OCI-M2 (cell line): ENCODE results near the gene ATP6V1C2.
A peak's percentile ranks its signal among the peaks of the same experiment; 100 is the strongest.
"Not testable (repeated sequence)": the region's sequence is repeated elsewhere in the genome, so short reads cannot be mapped to it uniquely, and the experiment has no call there.

Experiments used
- DNase-seq: peaks from one replicate; lab custom pipeline; 2025; ENCODE audit not compliant: unreplicated experiment; lab: John Stamatoyannopoulos, UW

Gene ATP6V1C2

GRCh38 chr2:10812362-10813162 is 91.1 kb downstream of the ATP6V1C2 start, which contains the start of gene PDIA6:
Gene PDIA6 (minus strand): TSS chr2:10812785. CDS start chr2:10812696, 89 bp downstream.
- peak; percentile 73 for DNase-seq

- DNase-seq = not testable (repeated sequence)
Observed at GRCh38 chr2:10813163-10814138, 92.0 kb downstream of the ATP6V1C2 start.

GRCh38 chr2:10814142-10814541 is 92.7 kb downstream of the ATP6V1C2 start:
- DNase-seq = no peak

- no peak for DNase-seq
Observed at GRCh38 chr2:10814571-10815331, 93.3 kb downstream of the ATP6V1C2 start.

- DNase-seq = no peak
Observed at GRCh38 chr2:10817413-10817812, 96.0 kb downstream of the ATP6V1C2 start.

GRCh38 chr2:10818305-10818704 is 96.9 kb downstream of the ATP6V1C2 start:
- DNase-seq = not testable (repeated sequence)

- DNase-seq = no peak
Observed at GRCh38 chr2:10818984-10819383, 97.6 kb downstream of the ATP6V1C2 start.

- DNase-seq = no peak
Observed at GRCh38 chr2:10819714-10820314, 98.4 kb downstream of the ATP6V1C2 start.

GRCh38 chr2:10820562-10820961 is 99.1 kb downstream of the ATP6V1C2 start:
- no peak for DNase-seq

GRCh38 chr2:10820978-10821695 is 99.7 kb downstream of the ATP6V1C2 start:
- DNase-seq = no peak

GRCh38 chr2:10824191-10824590 is 102.8 kb downstream of the ATP6V1C2 start:
- DNase-seq = no peak

- DNase-seq = no peak
Observed at GRCh38 chr2:10826026-10826425, 104.6 kb downstream of the ATP6V1C2 start.

- DNase-seq = no peak
Observed at GRCh38 chr2:10826625-10827024, 105.2 kb downstream of the ATP6V1C2 start.

- no peak for DNase-seq
Observed at GRCh38 chr2:10828346-10828745, 106.9 kb downstream of the ATP6V1C2 start.

- no peak for DNase-seq
Observed at GRCh38 chr2:10829299-10829698, 107.9 kb downstream of the ATP6V1C2 start.

GRCh38 chr2:10830203-10830602 is 108.8 kb downstream of the ATP6V1C2 start:
- DNase-seq = no peak

- DNase-seq = no peak
Observed at GRCh38 chr2:10830641-10831399, 109.4 kb downstream of the ATP6V1C2 start.

GRCh38 chr2:10831400-10831985 is 110.1 kb downstream of the ATP6V1C2 start:
- no peak for DNase-seq
